IPS-15b (cell line): ENCODE measurements around the gene TOMM6.

ENCODE experiments used
- H3K27me3 ChIP-seq: one replicate; pipeline ENCODE4 v1.6.1; 2013; ENCODE audit warnings: low read length; ENCODE audit not compliant: control insufficient read depth, insufficient read depth
- H3K36me3 ChIP-seq: one replicate; pipeline ENCODE4 v1.6.1; 2013; ENCODE audit warnings: low read length; ENCODE audit not compliant: control insufficient read depth, insufficient read depth
- H3K4me1 ChIP-seq: one replicate; pipeline ENCODE4 v1.6.1; 2013; ENCODE audit warnings: mild to moderate bottlenecking, low read length; ENCODE audit not compliant: control insufficient read depth, insufficient read depth
- H3K4me3 ChIP-seq: one replicate; pipeline ENCODE4 v1.5.1; 2013; ENCODE audit warnings: low read depth, low read length
- H3K9ac ChIP-seq: one replicate; pipeline ENCODE4 v1.6.1; 2013; ENCODE audit warnings: low read depth, mild to moderate bottlenecking, low read length
- H3K9me3 ChIP-seq: one replicate; pipeline ENCODE4 v1.6.1; 2013; ENCODE audit warnings: mild to moderate bottlenecking, low read length; ENCODE audit not compliant: control insufficient read depth, insufficient read depth

Gene TOMM6

GRCh38 chr6:41818271-41819054 is 31.0 kb downstream of the TOMM6 start:
- Histone ChIP-seq H3K4me3 (no peak overlapping the region), H3K9me3 (no peaks in the 10 kb centered on the region), H3K9ac (no peak overlapping the region), H3K4me1 (no peaks in the 10 kb centered on the region), H3K27me3 (no peaks in the 10 kb centered on the region), H3K36me3 (no peaks in the 10 kb centered on the region)

- no peak overlapping the region for H3K9ac ChIP-seq
- no peaks in the 10 kb centered on the region for H3K4me1 ChIP-seq
- H3K4me3 ChIP-seq: no peak overlapping the region
- H3K27me3 ChIP-seq: no peaks in the 10 kb centered on the region
- H3K36me3 ChIP-seq: no peaks in the 10 kb centered on the region
- no peaks in the 10 kb centered on the region for H3K9me3 ChIP-seq
These were observed 33.8 kb downstream of the TOMM6 start for GRCh38 chr6:41821266-41821665.

- Histone ChIP-seq H3K9ac (no peak overlapping the region), H3K4me3 (no peak overlapping the region), H3K9me3 (no peaks in the 10 kb centered on the region), H3K36me3 (no peaks in the 10 kb centered on the region), H3K4me1 (no peaks in the 10 kb centered on the region), H3K27me3 (no peaks in the 10 kb centered on the region)
These were observed 34.5 kb downstream of the TOMM6 start for GRCh38 chr6:41822021-41822420.

GRCh38 chr6:41823178-41823577 is 35.7 kb downstream of the TOMM6 start:
- H3K36me3 ChIP-seq: no peaks in the 10 kb centered on the region
- no peak overlapping the region for H3K4me3 ChIP-seq
- no peak overlapping the region for H3K9ac ChIP-seq
- no peaks in the 10 kb centered on the region for H3K9me3 ChIP-seq
- H3K4me1 ChIP-seq: no peaks in the 10 kb centered on the region
- no peaks in the 10 kb centered on the region for H3K27me3 ChIP-seq

- no peaks in the 10 kb centered on the region for H3K27me3 ChIP-seq
- no peak overlapping the region for H3K9ac ChIP-seq
- H3K36me3 ChIP-seq: no peaks in the 10 kb centered on the region
- H3K9me3 ChIP-seq: no peaks in the 10 kb centered on the region
- H3K4me1 ChIP-seq: no peaks in the 10 kb centered on the region
- H3K4me3 ChIP-seq: no peak overlapping the region
These were observed 37.4 kb downstream of the TOMM6 start for GRCh38 chr6:41824571-41825569.

- Histone ChIP-seq H3K36me3 (no peaks in the 10 kb centered on the region), H3K4me3 (no peak overlapping the region), H3K4me1 (no peaks in the 10 kb centered on the region), H3K27me3 (no peaks in the 10 kb centered on the region), H3K9ac (no peak overlapping the region), H3K9me3 (no peaks in the 10 kb centered on the region)
These were observed 39.0 kb downstream of the TOMM6 start for GRCh38 chr6:41826343-41827022.

- no peaks in the 10 kb centered on the region for H3K27me3 ChIP-seq
- no peak overlapping the region for H3K9ac ChIP-seq
- no peak overlapping the region for H3K4me3 ChIP-seq
- H3K9me3 ChIP-seq: no peaks in the 10 kb centered on the region
- H3K36me3 ChIP-seq: no peaks in the 10 kb centered on the region
- H3K4me1 ChIP-seq: no peaks in the 10 kb centered on the region
These were observed 44.8 kb downstream of the TOMM6 start for GRCh38 chr6:41832263-41832662.

GRCh38 chr6:41836022-41836659 is 48.6 kb downstream of the TOMM6 start:
- no peaks in the 10 kb centered on the region for H3K36me3 ChIP-seq
- H3K9ac ChIP-seq: no peak overlapping the region
- no peaks in the 10 kb centered on the region for H3K4me1 ChIP-seq

GRCh38 chr6:41836660-41837052 is 49.2 kb downstream of the TOMM6 start:
- H3K9ac ChIP-seq: no peak overlapping the region
- H3K4me3 ChIP-seq: no peak overlapping the region
- no peaks in the 10 kb centered on the region for H3K27me3 ChIP-seq
- no peaks in the 10 kb centered on the region for H3K4me1 ChIP-seq
- H3K36me3 ChIP-seq: no peaks in the 10 kb centered on the region
- H3K9me3 ChIP-seq: no peaks in the 10 kb centered on the region

More at GRCh38 chr6:41836022-41836659, 48.6 kb downstream of the TOMM6 start:
- Histone ChIP-seq H3K27me3 (no peaks in the 10 kb centered on the region), H3K9me3 (no peaks in the 10 kb centered on the region), H3K4me3 (no peak overlapping the region)
